ENCODE results near the gene GJC1.
"Not testable (repeated sequence)": the region's sequence is repeated elsewhere in the genome, so short reads cannot be mapped to it uniquely, and the experiment has no call there.

The GJC1 gene

GRCh38 chr17:44820631-44821212, 9.4 kb downstream of the GJC1 start:
- Histone ChIP-seq H3K9me3 (ENCODE audit: control insufficient read depth in 1 of 2, low read length in 2 of 2) (no peaks in the 10 kb centered on the region), H3K27ac (ENCODE audit: low read length) (peak overlapping the region; percentile 80), H3K4me3 (ENCODE audit: low read depth in 1 of 2, low read length in 2 of 2) (no peak overlapping the region), H3K27me3 (ENCODE audit: low read depth, low read length) (no peaks in the 10 kb centered on the region), H3K4me1 (ENCODE audit: control insufficient read depth in 1 of 2, insufficient read depth in 2 of 2, low read length in 2 of 2) (no peaks in the 10 kb centered on the region), H3K36me3 (ENCODE audit: control insufficient read depth in 1 of 2, insufficient read depth in 2 of 2, low read length in 2 of 2) (no peaks in the 10 kb centered on the region)

- H3K4me3 ChIP-seq (ENCODE audit: low read depth in 1 of 2, low read length in 2 of 2); H3K36me3 ChIP-seq (ENCODE audit: control insufficient read depth in 1 of 2, insufficient read depth in 2 of 2, low read length in 2 of 2); H3K27me3 ChIP-seq (ENCODE audit: low read depth, low read length); H3K4me1 ChIP-seq (ENCODE audit: control insufficient read depth in 1 of 2, insufficient read depth in 2 of 2, low read length in 2 of 2); H3K9me3 ChIP-seq (ENCODE audit: control insufficient read depth in 1 of 2, low read length in 2 of 2); H3K27ac ChIP-seq (ENCODE audit: low read length): not testable (repeated sequence)
Observed at GRCh38 chr17:44818508-44818907, 11.6 kb downstream of the GJC1 start.

GRCh38 chr17:44812263-44812662, 17.8 kb downstream of the GJC1 start:
- H3K27ac ChIP-seq (ENCODE audit: low read length), result peak overlapping the region; percentile 23
- H3K4me1 ChIP-seq (ENCODE audit: control insufficient read depth in 1 of 2, insufficient read depth in 2 of 2, low read length in 2 of 2), result peaks cover 0 to 5% of the 10 kb centered on the region in 2 donors
- H3K9me3 ChIP-seq (ENCODE audit: control insufficient read depth in 1 of 2, low read length in 2 of 2), result no peaks in the 10 kb centered on the region
- no peak overlapping the region for H3K4me3 ChIP-seq (ENCODE audit: low read depth in 1 of 2, low read length in 2 of 2)
- H3K27me3 ChIP-seq (ENCODE audit: low read depth, low read length), result no peaks in the 10 kb centered on the region
- H3K36me3 ChIP-seq (ENCODE audit: control insufficient read depth in 1 of 2, insufficient read depth in 2 of 2, low read length in 2 of 2), result no peaks in the 10 kb centered on the region

DNA sequence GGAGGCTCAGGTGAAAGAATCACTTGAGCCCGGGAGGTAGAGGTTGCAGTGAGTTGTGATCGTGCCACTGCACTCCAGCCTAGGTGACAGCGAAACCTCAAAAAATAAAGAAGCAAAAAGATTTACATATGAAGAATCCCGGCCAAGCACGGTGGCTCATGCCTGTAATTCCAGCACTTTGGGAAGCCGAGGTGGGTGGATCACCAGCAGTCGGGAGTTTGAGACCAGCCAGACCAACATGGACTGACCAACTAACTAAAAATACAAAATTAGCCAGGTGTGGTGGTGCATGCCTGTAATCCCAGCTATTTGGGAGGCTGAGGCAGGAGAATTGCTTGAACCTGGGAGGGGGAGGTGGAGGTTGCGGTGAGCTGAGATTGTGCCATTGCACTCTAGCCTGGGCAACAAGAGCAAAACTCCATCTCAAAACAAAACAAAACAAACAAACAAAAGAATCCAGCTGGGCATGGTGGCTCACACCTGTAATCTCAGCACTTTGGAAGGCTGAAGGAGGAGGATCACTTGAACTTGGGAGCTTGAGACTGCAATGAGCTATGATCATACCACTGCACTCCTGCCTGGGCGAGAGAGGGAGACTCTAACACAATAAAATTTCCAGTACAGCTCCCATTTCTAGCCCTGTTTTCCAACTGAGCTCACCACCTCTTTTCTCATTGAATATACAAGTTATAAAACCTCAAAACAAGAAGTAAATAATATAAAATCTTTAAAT, 21.3 kb downstream of the GJC1 start:
- H3K27me3 ChIP-seq (ENCODE audit: low read depth, low read length); H3K4me3 ChIP-seq (ENCODE audit: low read depth in 1 of 2, low read length in 2 of 2); H3K9me3 ChIP-seq (ENCODE audit: control insufficient read depth in 1 of 2, low read length in 2 of 2); H3K27ac ChIP-seq (ENCODE audit: low read length); H3K36me3 ChIP-seq (ENCODE audit: control insufficient read depth in 1 of 2, insufficient read depth in 2 of 2, low read length in 2 of 2): not testable (repeated sequence)
- peaks cover 3 to 25% of the 10 kb centered on the region in 2 donors for H3K4me1 ChIP-seq (ENCODE audit: control insufficient read depth in 1 of 2, insufficient read depth in 2 of 2, low read length in 2 of 2)

DNA sequence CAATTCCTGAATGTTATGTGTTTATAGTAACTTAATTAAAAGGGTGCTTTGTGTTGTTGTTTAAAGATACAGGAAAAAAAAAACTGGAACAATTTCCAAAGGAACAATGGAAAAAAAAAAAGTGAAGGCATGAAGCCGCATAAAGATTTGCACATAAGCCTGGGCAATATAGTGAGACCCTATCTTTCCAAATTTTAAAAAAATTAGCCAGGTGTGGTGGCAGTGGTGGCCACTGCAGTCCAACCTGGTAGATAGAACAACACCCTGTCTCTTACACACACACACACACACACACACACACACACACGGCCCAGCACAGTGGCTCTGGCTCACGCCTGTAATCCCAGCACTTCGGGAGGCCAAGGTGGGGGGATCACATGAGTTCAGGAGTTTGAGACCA, 21.9 kb downstream of the GJC1 start:
- Histone ChIP-seq H3K36me3 (ENCODE audit: control insufficient read depth in 1 of 2, insufficient read depth in 2 of 2, low read length in 2 of 2) (no peaks in the 10 kb centered on the region), H3K9me3 (ENCODE audit: control insufficient read depth in 1 of 2, low read length in 2 of 2) (no peaks in the 10 kb centered on the region), H3K4me1 (ENCODE audit: control insufficient read depth in 1 of 2, insufficient read depth in 2 of 2, low read length in 2 of 2) (peaks cover 7 to 30% of the 10 kb centered on the region in 2 donors), H3K4me3 (ENCODE audit: low read depth in 1 of 2, low read length in 2 of 2) (no peak overlapping the region), H3K27me3 (ENCODE audit: low read depth, low read length) (no peaks in the 10 kb centered on the region), H3K27ac (ENCODE audit: low read length) (peak overlapping the region; percentile 22)

DNA sequence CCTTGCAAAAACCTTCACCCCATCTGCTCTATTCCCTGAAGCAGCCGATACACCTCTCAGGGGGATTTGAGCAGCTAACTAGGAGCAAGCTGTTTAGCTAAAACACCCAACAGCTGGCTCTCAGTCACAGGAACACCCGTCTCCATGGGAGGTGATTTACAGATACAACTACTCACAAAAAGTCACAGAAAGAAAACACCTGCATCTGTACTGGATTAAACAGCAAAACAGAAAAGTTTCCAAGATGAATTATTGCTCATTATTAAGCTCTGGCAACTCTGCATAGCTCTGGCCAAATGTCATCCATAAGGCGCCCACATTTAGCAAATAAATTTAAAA, 22.3 kb downstream of the GJC1 start:
- Histone ChIP-seq H3K9me3 (ENCODE audit: control insufficient read depth in 1 of 2, low read length in 2 of 2) (no peaks in the 10 kb centered on the region), H3K27ac (ENCODE audit: low read length) (peak overlapping the region; percentile 22), H3K4me3 (ENCODE audit: low read depth in 1 of 2, low read length in 2 of 2) (no peak overlapping the region), H3K27me3 (ENCODE audit: low read depth, low read length) (no peaks in the 10 kb centered on the region), H3K36me3 (ENCODE audit: control insufficient read depth in 1 of 2, insufficient read depth in 2 of 2, low read length in 2 of 2) (no peaks in the 10 kb centered on the region), H3K4me1 (ENCODE audit: control insufficient read depth in 1 of 2, insufficient read depth in 2 of 2, low read length in 2 of 2) (peaks cover 7 to 34% of the 10 kb centered on the region in 2 donors)

- no peak overlapping the region for H3K4me3 ChIP-seq (ENCODE audit: low read depth in 1 of 2, low read length in 2 of 2)
- peak overlapping the region; percentile 22 for H3K27ac ChIP-seq (ENCODE audit: low read length)
- H3K4me1 ChIP-seq (ENCODE audit: control insufficient read depth in 1 of 2, insufficient read depth in 2 of 2, low read length in 2 of 2), result peaks cover 7 to 36% of the 10 kb centered on the region in 2 donors
- H3K9me3 ChIP-seq (ENCODE audit: control insufficient read depth in 1 of 2, low read length in 2 of 2), result no peaks in the 10 kb centered on the region
- H3K36me3 ChIP-seq (ENCODE audit: control insufficient read depth in 1 of 2, insufficient read depth in 2 of 2, low read length in 2 of 2), result no peaks in the 10 kb centered on the region
- H3K27me3 ChIP-seq (ENCODE audit: low read depth, low read length), result no peaks in the 10 kb centered on the region
Observed at GRCh38 chr17:44807093-44807816, 22.8 kb downstream of the GJC1 start.

DNA sequence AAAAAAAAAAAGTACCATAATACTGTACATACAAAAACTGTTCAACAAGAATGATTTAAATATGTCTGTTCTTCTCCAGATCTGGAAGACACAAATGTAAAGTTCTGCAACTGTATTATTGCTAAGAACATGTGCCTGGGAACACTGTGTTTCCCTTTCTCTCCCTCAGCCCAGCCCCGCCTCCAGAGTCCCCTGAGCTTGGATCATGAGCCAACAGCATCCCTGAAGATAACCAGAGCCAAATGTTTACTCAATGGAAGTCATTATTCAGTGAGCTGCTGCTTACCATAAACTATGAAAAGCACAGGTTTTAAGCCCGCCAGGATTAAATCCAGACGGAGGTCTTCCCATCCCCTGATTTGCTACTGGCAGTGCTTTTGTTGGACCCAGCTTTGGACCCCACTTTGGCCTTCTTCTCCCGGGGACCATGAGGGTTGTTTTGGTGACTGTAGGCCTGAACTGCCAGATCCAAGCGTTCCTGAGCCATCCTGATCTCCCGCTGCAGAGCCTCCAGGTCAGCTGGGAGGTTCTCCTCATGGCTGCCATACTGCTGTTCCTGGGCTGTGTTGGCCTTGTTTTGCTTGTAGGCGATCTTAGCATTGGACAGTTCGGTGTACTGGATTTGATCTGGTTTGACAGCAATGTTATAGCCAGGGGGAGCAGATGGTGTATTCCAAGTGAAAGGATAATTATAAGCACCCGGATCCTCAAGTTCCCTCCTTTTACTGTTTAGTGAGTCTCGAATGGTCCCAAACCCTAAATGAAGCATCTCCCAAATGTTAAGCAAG, 25.6 kb downstream of the GJC1 start:
- H3K9me3 ChIP-seq (ENCODE audit: control insufficient read depth in 1 of 2, low read length in 2 of 2), result no peaks in the 10 kb centered on the region
- H3K4me1 ChIP-seq (ENCODE audit: control insufficient read depth in 1 of 2, insufficient read depth in 2 of 2, low read length in 2 of 2), result peaks cover 7 to 36% of the 10 kb centered on the region in 2 donors
- H3K27me3 ChIP-seq (ENCODE audit: low read depth, low read length), result no peaks in the 10 kb centered on the region
- H3K27ac ChIP-seq (ENCODE audit: low read length), result peak overlapping the region; percentile 82
- H3K36me3 ChIP-seq (ENCODE audit: control insufficient read depth in 1 of 2, insufficient read depth in 2 of 2, low read length in 2 of 2), result no peaks in the 10 kb centered on the region
- H3K4me3 ChIP-seq (ENCODE audit: low read depth in 1 of 2, low read length in 2 of 2), result no peak overlapping the region

DNA sequence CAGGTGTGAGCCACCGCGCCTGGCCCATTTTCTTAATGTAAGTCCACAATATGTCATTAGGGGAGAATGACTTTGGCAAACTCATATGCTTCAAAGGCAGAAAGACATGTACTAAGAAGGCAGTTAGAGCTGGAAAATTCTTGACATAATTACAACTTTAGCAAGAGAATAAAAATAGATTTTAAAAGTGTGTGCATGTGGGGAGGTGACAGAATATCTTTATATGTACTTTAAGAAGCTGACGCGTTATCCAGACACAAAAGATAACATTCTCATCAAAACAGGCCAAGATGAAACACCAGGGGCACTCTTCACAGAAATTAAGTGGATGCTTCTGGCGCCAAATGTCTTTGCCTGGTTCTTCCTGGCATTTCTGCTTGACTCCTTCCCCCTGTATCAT, 28.2 kb downstream of the GJC1 start:
- no peaks in the 10 kb centered on the region for H3K27me3 ChIP-seq (ENCODE audit: low read depth, low read length)
- H3K4me1 ChIP-seq (ENCODE audit: control insufficient read depth in 1 of 2, insufficient read depth in 2 of 2, low read length in 2 of 2), result peaks cover 7 to 31% of the 10 kb centered on the region in 2 donors
- H3K27ac ChIP-seq (ENCODE audit: low read length), result peak overlapping the region; percentile 92
- H3K9me3 ChIP-seq (ENCODE audit: control insufficient read depth in 1 of 2, low read length in 2 of 2), result no peaks in the 10 kb centered on the region
- H3K36me3 ChIP-seq (ENCODE audit: control insufficient read depth in 1 of 2, insufficient read depth in 2 of 2, low read length in 2 of 2), result no peaks in the 10 kb centered on the region
- no peak overlapping the region for H3K4me3 ChIP-seq (ENCODE audit: low read depth in 1 of 2, low read length in 2 of 2)

- Histone ChIP-seq H3K36me3 (ENCODE audit: control insufficient read depth in 1 of 2, insufficient read depth in 2 of 2, low read length in 2 of 2) (no peaks in the 10 kb centered on the region), H3K4me1 (ENCODE audit: control insufficient read depth in 1 of 2, insufficient read depth in 2 of 2, low read length in 2 of 2) (peaks cover 0 to 21% of the 10 kb centered on the region in 2 donors), H3K4me3 (ENCODE audit: low read depth in 1 of 2, low read length in 2 of 2) (no peak overlapping the region), H3K27me3 (ENCODE audit: low read depth, low read length) (no peaks in the 10 kb centered on the region), H3K27ac (ENCODE audit: low read length) (peak overlapping the region; percentile 70), H3K9me3 (ENCODE audit: control insufficient read depth in 1 of 2, low read length in 2 of 2) (no peaks in the 10 kb centered on the region)
Observed at GRCh38 chr17:44798356-44798755, 31.7 kb downstream of the GJC1 start.

DNA sequence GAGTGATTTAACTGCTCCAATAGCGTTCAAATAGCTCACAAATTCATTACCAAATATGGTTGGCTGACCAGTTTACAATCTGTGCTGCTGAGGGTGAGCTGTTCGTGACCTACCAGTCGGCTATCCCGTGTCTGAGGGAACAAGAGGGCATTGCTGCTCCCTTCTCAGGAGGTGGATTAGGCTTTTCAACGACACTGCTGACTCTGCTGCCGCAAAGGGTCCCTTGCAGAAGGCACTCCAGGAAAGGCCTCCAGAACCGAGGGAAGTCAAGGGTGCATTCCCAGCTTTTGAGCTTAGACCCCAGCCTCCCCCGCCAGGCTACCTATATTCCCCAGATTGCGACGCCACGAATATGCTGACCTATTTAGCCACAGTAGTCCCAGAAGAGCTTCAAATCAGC, 32.3 kb downstream of the GJC1 start:
- Histone ChIP-seq H3K4me1 (ENCODE audit: control insufficient read depth in 1 of 2, insufficient read depth in 2 of 2, low read length in 2 of 2) (peaks cover 0 to 15% of the 10 kb centered on the region in 2 donors), H3K27me3 (ENCODE audit: low read depth, low read length) (no peaks in the 10 kb centered on the region), H3K36me3 (ENCODE audit: control insufficient read depth in 1 of 2, insufficient read depth in 2 of 2, low read length in 2 of 2) (no peaks in the 10 kb centered on the region), H3K4me3 (ENCODE audit: low read depth in 1 of 2, low read length in 2 of 2) (peak overlapping the region in 1 of 2 donors; percentile 14), H3K27ac (ENCODE audit: low read length) (peak overlapping the region; percentile 70), H3K9me3 (ENCODE audit: control insufficient read depth in 1 of 2, low read length in 2 of 2) (no peaks in the 10 kb centered on the region)

Data from muscle layer of duodenum (tissue), 2 donors.